IPS-18a (cell line): ENCODE measurements around the gene ZPR1.

Source experiments
- H3K27ac ChIP-seq: one replicate; pipeline ENCODE4 v1.5.1; 2013; ENCODE audit warnings: low read length
- H3K27me3 ChIP-seq: one replicate; pipeline ENCODE4 v1.6.1; 2013; ENCODE audit warnings: mild to moderate bottlenecking, low read length; ENCODE audit not compliant: control insufficient read depth, insufficient read depth
- H3K36me3 ChIP-seq: one replicate; pipeline ENCODE4 v1.6.1; 2013; ENCODE audit warnings: low read depth, low read length; ENCODE audit not compliant: control insufficient read depth
- H3K4me1 ChIP-seq: one replicate; pipeline ENCODE4 v1.6.1; 2013; ENCODE audit warnings: low read depth, low read length; ENCODE audit not compliant: control insufficient read depth
- H3K4me3 ChIP-seq: one replicate; pipeline ENCODE4 v1.5.1; 2013; ENCODE audit warnings: low read length
- H3K9ac ChIP-seq: one replicate; pipeline ENCODE4 v1.6.1; 2013; ENCODE audit warnings: mild to moderate bottlenecking, low read length, moderate library complexity
- H3K9me3 ChIP-seq: one replicate; pipeline ENCODE4 v1.6.1; 2013; ENCODE audit warnings: low read depth, low read length; ENCODE audit not compliant: control insufficient read depth

ZPR1 gene

GRCh38 chr11:116733043-116733755 lies 54.6 kb downstream of the ZPR1 start:
- Histone ChIP-seq H3K4me3 (no peak overlapping the region), H3K9me3 (no peaks in the 10 kb centered on the region), H3K27me3 (no peaks in the 10 kb centered on the region), H3K9ac (no peak overlapping the region), H3K4me1 (peaks cover 23% of the 10 kb centered on the region), H3K27ac (no peak overlapping the region), H3K36me3 (no peaks in the 10 kb centered on the region)

- Histone ChIP-seq H3K9ac (no peak overlapping the region), H3K36me3 (no peaks in the 10 kb centered on the region), H3K4me1 (peaks cover 23% of the 10 kb centered on the region), H3K27ac (no peak overlapping the region), H3K4me3 (peak overlapping the region; percentile 52), H3K9me3 (no peaks in the 10 kb centered on the region), H3K27me3 (no peaks in the 10 kb centered on the region)
Measured at GRCh38 chr11:116732271-116733042, 55.4 kb downstream of the ZPR1 start.

- no peak overlapping the region for H3K9ac ChIP-seq
- H3K4me3 ChIP-seq = no peak overlapping the region
- no peaks in the 10 kb centered on the region for H3K36me3 ChIP-seq
- H3K27ac ChIP-seq = no peak overlapping the region
- H3K4me1 ChIP-seq = peaks cover 23% of the 10 kb centered on the region
- H3K27me3 ChIP-seq = no peaks in the 10 kb centered on the region
- no peaks in the 10 kb centered on the region for H3K9me3 ChIP-seq
Measured at GRCh38 chr11:116731821-116732220, 56.0 kb downstream of the ZPR1 start.

- Histone ChIP-seq H3K4me3 (peak overlapping the region; percentile 1), H3K4me1 (peaks cover 23% of the 10 kb centered on the region), H3K27me3 (no peaks in the 10 kb centered on the region), H3K27ac (no peak overlapping the region), H3K9me3 (no peaks in the 10 kb centered on the region), H3K9ac (no peak overlapping the region), H3K36me3 (no peaks in the 10 kb centered on the region)
Measured at GRCh38 chr11:116731097-116731761, 56.6 kb downstream of the ZPR1 start.

- no peak overlapping the region for H3K9ac ChIP-seq
- H3K9me3 ChIP-seq = no peaks in the 10 kb centered on the region
- H3K27me3 ChIP-seq = no peaks in the 10 kb centered on the region
- H3K4me3 ChIP-seq = peak overlapping the region; percentile 1
- peaks cover 23% of the 10 kb centered on the region for H3K4me1 ChIP-seq
- no peak overlapping the region for H3K27ac ChIP-seq
- no peaks in the 10 kb centered on the region for H3K36me3 ChIP-seq
Measured at GRCh38 chr11:116730601-116731000, 57.2 kb downstream of the ZPR1 start.

- no peak overlapping the region for H3K4me3 ChIP-seq
- no peak overlapping the region for H3K9ac ChIP-seq
- H3K4me1 ChIP-seq = peaks cover 23% of the 10 kb centered on the region
- no peaks in the 10 kb centered on the region for H3K27me3 ChIP-seq
- no peaks in the 10 kb centered on the region for H3K36me3 ChIP-seq
- H3K9me3 ChIP-seq = no peaks in the 10 kb centered on the region
- no peak overlapping the region for H3K27ac ChIP-seq
Measured at GRCh38 chr11:116730241-116730561, 57.6 kb downstream of the ZPR1 start.

- no peaks in the 10 kb centered on the region for H3K36me3 ChIP-seq
- H3K9me3 ChIP-seq = no peaks in the 10 kb centered on the region
- no peak overlapping the region for H3K9ac ChIP-seq
- H3K4me1 ChIP-seq = peaks cover 23% of the 10 kb centered on the region
- no peaks in the 10 kb centered on the region for H3K27me3 ChIP-seq
- no peak overlapping the region for H3K4me3 ChIP-seq
- H3K27ac ChIP-seq = no peak overlapping the region
Measured at GRCh38 chr11:116729501-116730240, 58.2 kb downstream of the ZPR1 start.

- peaks cover 23% of the 10 kb centered on the region for H3K4me1 ChIP-seq
- no peaks in the 10 kb centered on the region for H3K27me3 ChIP-seq
- H3K27ac ChIP-seq = no peak overlapping the region
- no peaks in the 10 kb centered on the region for H3K36me3 ChIP-seq
- no peak overlapping the region for H3K9ac ChIP-seq
- no peak overlapping the region for H3K4me3 ChIP-seq
- no peaks in the 10 kb centered on the region for H3K9me3 ChIP-seq
Measured at GRCh38 chr11:116727990-116728389, 59.8 kb downstream of the ZPR1 start.

- H3K9me3 ChIP-seq = no peaks in the 10 kb centered on the region
- peaks cover 4% of the 10 kb centered on the region for H3K4me1 ChIP-seq
- H3K4me3 ChIP-seq = no peak overlapping the region
- H3K27me3 ChIP-seq = no peaks in the 10 kb centered on the region
- no peaks in the 10 kb centered on the region for H3K36me3 ChIP-seq
- H3K9ac ChIP-seq = no peak overlapping the region
- H3K27ac ChIP-seq = no peak overlapping the region
Measured at GRCh38 chr11:116725434-116726221, 62.2 kb downstream of the ZPR1 start.

- no peaks in the 10 kb centered on the region for H3K9me3 ChIP-seq
- no peaks in the 10 kb centered on the region for H3K4me1 ChIP-seq
- no peak overlapping the region for H3K9ac ChIP-seq
- no peaks in the 10 kb centered on the region for H3K36me3 ChIP-seq
- no peak overlapping the region for H3K4me3 ChIP-seq
- H3K27ac ChIP-seq = no peak overlapping the region
- H3K27me3 ChIP-seq = no peaks in the 10 kb centered on the region
Measured at GRCh38 chr11:116724813-116725212, 63.0 kb downstream of the ZPR1 start.
